NCI-H146 (cell line): ENCODE results near the gene TIGD4.

Source experiments
- DNase-seq: peaks from one replicate; lab custom pipeline; 2025; lab: John Stamatoyannopoulos, UW

TIGD4 gene

GRCh38 chr4:152779513-152780266 is at the start of gene TIGD4, which contains the start of gene ARFIP1:
Gene TIGD4, minus strand, starts transcription at chr4:152779730. Its CDS starts 8,726 bp downstream, at chr4:152771004.
Gene ARFIP1, plus strand, starts transcription at chr4:152779954. Its CDS starts 49,680 bp downstream, at chr4:152829634.
- peak; percentile 95 for DNase-seq

- DNase-seq: no peak
These were observed 48.6 kb upstream of the TIGD4 start for GRCh38 chr4:152828122-152828521.

- no peak for DNase-seq
These were observed 45.8 kb upstream of the TIGD4 start for GRCh38 chr4:152825336-152825735.

- no peak for DNase-seq
These were observed 45.0 kb upstream of the TIGD4 start for GRCh38 chr4:152824561-152824960.

GRCh38 chr4:152822323-152822722 is 42.8 kb upstream of the TIGD4 start:
- no peak for DNase-seq

GRCh38 chr4:152820073-152820472 is 40.5 kb upstream of the TIGD4 start:
- no peak for DNase-seq

- no peak for DNase-seq
These were observed 39.6 kb upstream of the TIGD4 start for GRCh38 chr4:152819026-152819645.

GRCh38 chr4:152817331-152817730 is 37.8 kb upstream of the TIGD4 start:
- DNase-seq: no peak

- no peak for DNase-seq
These were observed 35.5 kb upstream of the TIGD4 start for GRCh38 chr4:152815078-152815477.

GRCh38 chr4:152810715-152811287 is 31.3 kb upstream of the TIGD4 start:
- DNase-seq: no peak

- no peak for DNase-seq
These were observed 29.1 kb upstream of the TIGD4 start for GRCh38 chr4:152808670-152809069.

- no peak for DNase-seq
These were observed 27.8 kb upstream of the TIGD4 start for GRCh38 chr4:152807294-152807829.

GRCh38 chr4:152806501-152807125 is 27.1 kb upstream of the TIGD4 start:
- DNase-seq: no peak

- DNase-seq: no peak
These were observed 26.3 kb upstream of the TIGD4 start for GRCh38 chr4:152805818-152806217.

- no peak for DNase-seq
These were observed 25.6 kb upstream of the TIGD4 start for GRCh38 chr4:152805071-152805650.

GRCh38 chr4:152803541-152803940 is 24.0 kb upstream of the TIGD4 start:
- no peak for DNase-seq

- no peak for DNase-seq
These were observed 16.4 kb upstream of the TIGD4 start for GRCh38 chr4:152795891-152796290.

- DNase-seq: no peak
These were observed 7.1 kb upstream of the TIGD4 start for GRCh38 chr4:152786627-152787026.

- no peak for DNase-seq
These were observed 6.4 kb upstream of the TIGD4 start for GRCh38 chr4:152785639-152786615.

- no peak for DNase-seq
These were observed 5.2 kb upstream of the TIGD4 start for GRCh38 chr4:152784490-152785350.
